ENCODE results near the gene LHX8.
"Not testable (repeated sequence)": the region's sequence is repeated elsewhere in the genome, so short reads cannot be mapped to it uniquely, and the experiment has no call there.

LHX8 gene

DNA sequence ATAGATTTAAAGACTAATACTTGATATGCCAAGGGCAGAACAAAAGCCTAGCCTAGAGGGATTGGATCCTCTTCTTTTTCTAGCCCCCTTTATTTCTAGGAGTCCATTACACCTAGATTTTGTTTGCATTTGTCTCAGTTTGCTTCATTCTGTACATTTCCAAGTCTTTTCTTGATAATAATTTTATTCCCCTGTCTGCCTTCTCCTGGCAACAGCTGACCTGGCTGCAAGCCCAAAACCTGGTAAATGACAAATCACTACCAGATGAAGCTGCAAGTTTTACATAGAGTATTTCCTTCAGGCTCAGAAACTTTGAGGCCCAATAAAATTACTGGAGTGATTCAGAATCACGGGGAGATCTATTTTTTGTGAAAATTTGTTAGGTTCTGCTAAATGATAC, 36.5 kb upstream of the LHX8 start:
- ATAC-seq: peak; percentile 90
- TF ChIP-seq TCF4 (CRISPR knock-in tag; IDR thresholded peaks at IDR 0.05; ENCODE audit: borderline replicate concordance): peak; percentile 71
- no peak for TF ChIP-seq BACH2 (CRISPR knock-in tag; IDR thresholded peaks at IDR 0.05; ENCODE audit: borderline replicate concordance)
- TF ChIP-seq TOX (CRISPR knock-in tag; IDR thresholded peaks at IDR 0.05; ENCODE audit: borderline replicate concordance): no peak

DNA sequence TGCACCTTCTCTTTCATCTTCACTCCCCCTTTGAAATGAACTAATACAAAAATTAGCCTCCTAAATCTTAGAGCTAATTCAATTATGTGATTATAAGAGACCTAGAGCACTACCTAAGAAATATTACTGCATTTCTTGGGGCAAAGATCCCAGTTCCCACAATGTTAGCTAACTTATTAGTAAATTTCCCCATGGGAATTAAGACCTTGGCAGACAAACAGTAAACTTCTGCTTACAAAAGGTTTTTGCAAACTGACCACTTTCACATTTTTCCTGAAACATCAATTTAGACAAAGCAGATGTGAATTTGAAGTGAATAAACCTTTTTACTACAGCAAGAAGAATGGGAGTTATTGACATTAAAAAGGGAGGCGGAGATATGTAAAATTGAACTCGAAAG, 34.6 kb upstream of the LHX8 start:
- no peak for ATAC-seq
- TF ChIP-seq CSDC2 (CRISPR knock-in tag; IDR thresholded peaks at IDR 0.05): no peak
- no peak for TF ChIP-seq ZC3H10 (CRISPR knock-in tag; IDR thresholded peaks at IDR 0.05)
- no peak for TF ChIP-seq OSR1 (CRISPR knock-in tag; IDR thresholded peaks at IDR 0.05)
- TF ChIP-seq, protein P1, sequence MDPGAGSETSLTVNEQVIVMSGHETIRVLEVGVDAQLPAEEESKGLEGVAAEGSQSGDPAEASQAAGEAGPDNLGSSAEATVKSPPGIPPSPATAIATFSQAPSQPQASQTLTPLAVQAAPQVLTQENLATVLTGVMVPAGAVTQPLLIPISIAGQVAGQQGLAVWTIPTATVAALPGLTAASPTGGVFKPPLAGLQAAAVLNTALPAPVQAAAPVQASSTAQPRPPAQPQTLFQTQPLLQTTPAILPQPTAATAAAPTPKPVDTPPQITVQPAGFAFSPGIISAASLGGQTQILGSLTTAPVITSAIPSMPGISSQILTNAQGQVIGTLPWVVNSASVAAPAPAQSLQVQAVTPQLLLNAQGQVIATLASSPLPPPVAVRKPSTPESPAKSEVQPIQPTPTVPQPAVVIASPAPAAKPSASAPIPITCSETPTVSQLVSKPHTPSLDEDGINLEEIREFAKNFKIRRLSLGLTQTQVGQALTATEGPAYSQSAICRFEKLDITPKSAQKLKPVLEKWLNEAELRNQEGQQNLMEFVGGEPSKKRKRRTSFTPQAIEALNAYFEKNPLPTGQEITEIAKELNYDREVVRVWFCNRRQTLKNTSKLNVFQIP (CRISPR knock-in tag; IDR thresholded peaks at IDR 0.05; ENCODE audit: borderline replicate concordance, low read depth): no peak
- TF ChIP-seq BACH2 (CRISPR knock-in tag; IDR thresholded peaks at IDR 0.05; ENCODE audit: borderline replicate concordance): no peak
- no peak for TF ChIP-seq ZNF8 (CRISPR knock-in tag; IDR thresholded peaks at IDR 0.05)
- TF ChIP-seq, protein P2, sequence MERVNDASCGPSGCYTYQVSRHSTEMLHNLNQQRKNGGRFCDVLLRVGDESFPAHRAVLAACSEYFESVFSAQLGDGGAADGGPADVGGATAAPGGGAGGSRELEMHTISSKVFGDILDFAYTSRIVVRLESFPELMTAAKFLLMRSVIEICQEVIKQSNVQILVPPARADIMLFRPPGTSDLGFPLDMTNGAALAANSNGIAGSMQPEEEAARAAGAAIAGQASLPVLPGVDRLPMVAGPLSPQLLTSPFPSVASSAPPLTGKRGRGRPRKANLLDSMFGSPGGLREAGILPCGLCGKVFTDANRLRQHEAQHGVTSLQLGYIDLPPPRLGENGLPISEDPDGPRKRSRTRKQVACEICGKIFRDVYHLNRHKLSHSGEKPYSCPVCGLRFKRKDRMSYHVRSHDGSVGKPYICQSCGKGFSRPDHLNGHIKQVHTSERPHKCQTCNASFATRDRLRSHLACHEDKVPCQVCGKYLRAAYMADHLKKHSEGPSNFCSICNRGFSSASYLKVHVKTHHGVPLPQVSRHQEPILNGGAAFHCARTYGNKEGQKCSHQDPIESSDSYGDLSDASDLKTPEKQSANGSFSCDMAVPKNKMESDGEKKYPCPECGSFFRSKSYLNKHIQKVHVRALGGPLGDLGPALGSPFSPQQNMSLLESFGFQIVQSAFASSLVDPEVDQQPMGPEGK (CRISPR knock-in tag; IDR thresholded peaks at IDR 0.05; ENCODE audit: borderline replicate concordance): no peak
- no peak for TF ChIP-seq RARB (CRISPR knock-in tag; IDR thresholded peaks at IDR 0.05)
- TF ChIP-seq TOX (CRISPR knock-in tag; IDR thresholded peaks at IDR 0.05; ENCODE audit: borderline replicate concordance): no peak
- TF ChIP-seq ARNTL (CRISPR knock-in tag; IDR thresholded peaks at IDR 0.05; ENCODE audit: borderline replicate concordance, low read depth): no peak
- TF ChIP-seq ZFP30 (CRISPR knock-in tag; IDR thresholded peaks at IDR 0.05): no peak
- TF ChIP-seq, protein P3, sequence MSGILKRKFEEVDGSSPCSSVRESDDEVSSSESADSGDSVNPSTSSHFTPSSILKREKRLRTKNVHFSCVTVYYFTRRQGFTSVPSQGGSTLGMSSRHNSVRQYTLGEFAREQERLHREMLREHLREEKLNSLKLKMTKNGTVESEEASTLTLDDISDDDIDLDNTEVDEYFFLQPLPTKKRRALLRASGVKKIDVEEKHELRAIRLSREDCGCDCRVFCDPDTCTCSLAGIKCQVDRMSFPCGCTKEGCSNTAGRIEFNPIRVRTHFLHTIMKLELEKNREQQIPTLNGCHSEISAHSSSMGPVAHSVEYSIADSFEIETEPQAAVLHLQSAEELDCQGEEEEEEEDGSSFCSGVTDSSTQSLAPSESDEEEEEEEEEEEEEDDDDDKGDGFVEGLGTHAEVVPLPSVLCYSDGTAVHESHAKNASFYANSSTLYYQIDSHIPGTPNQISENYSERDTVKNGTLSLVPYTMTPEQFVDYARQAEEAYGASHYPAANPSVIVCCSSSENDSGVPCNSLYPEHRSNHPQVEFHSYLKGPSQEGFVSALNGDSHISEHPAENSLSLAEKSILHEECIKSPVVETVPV (CRISPR knock-in tag; IDR thresholded peaks at IDR 0.05): no peak
- TF ChIP-seq ZNF70 (CRISPR knock-in tag; IDR thresholded peaks at IDR 0.05): no peak
- TF ChIP-seq ESRRG (CRISPR knock-in tag; IDR thresholded peaks at IDR 0.05): no peak
- no peak for TF ChIP-seq ISL1 (CRISPR knock-in tag; IDR thresholded peaks at IDR 0.05)
- no peak for TF ChIP-seq GLIS3 (CRISPR knock-in tag; IDR thresholded peaks at IDR 0.05)
- TF ChIP-seq ZFP3 (CRISPR knock-in tag; IDR thresholded peaks at IDR 0.05): no peak
- TF ChIP-seq ZNF565 (CRISPR knock-in tag; conservative IDR thresholded peaks at IDR 0.05; ENCODE audit: low read depth): no peak

DNA sequence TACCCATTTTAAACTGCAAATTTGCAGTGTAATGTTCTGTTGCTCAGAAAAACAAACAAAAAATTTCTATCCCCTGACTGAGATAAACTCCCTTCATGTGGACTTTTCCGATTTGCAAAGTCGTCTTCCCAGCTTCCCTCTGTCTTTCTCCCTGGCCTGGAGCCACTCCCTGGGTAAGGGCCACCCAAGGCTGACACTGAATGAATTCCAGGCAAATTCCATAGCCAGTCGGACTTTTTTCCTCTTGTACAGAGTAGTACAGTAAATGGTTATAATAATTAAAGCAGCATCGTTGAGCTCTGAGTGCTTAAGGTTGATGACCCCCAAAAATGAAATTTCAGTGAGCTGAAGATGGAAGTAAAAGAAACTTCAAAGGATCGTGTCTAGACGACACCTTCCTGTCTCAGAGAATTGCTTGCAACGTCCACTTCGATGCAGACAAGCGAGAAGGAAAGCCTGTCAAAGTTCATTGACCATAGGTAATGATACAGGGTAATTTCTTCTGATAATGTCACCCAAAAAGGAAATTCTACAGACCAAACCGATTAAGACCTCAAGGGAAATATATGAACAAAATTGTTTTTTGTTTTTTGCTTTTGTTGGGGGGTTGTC, 33.6 kb upstream of the LHX8 start:
- TF ChIP-seq ZNF8 (CRISPR knock-in tag; IDR thresholded peaks at IDR 0.05) (no peak), CSDC2 (CRISPR knock-in tag; IDR thresholded peaks at IDR 0.05) (no peak), OSR1 (CRISPR knock-in tag; IDR thresholded peaks at IDR 0.05) (no peak), ZNF565 (CRISPR knock-in tag; conservative IDR thresholded peaks at IDR 0.05; ENCODE audit: low read depth) (no peak), ESRRG (CRISPR knock-in tag; IDR thresholded peaks at IDR 0.05) (no peak), GLIS3 (CRISPR knock-in tag; IDR thresholded peaks at IDR 0.05) (no peak), ZNF70 (CRISPR knock-in tag; IDR thresholded peaks at IDR 0.05) (no peak), PPARA (CRISPR knock-in tag; IDR thresholded peaks at IDR 0.05; ENCODE audit: borderline replicate concordance) (no peak)
- TF ChIP-seq, protein P2 (CRISPR knock-in tag; IDR thresholded peaks at IDR 0.05; ENCODE audit: borderline replicate concordance): no peak
- no peak for ATAC-seq

DNA sequence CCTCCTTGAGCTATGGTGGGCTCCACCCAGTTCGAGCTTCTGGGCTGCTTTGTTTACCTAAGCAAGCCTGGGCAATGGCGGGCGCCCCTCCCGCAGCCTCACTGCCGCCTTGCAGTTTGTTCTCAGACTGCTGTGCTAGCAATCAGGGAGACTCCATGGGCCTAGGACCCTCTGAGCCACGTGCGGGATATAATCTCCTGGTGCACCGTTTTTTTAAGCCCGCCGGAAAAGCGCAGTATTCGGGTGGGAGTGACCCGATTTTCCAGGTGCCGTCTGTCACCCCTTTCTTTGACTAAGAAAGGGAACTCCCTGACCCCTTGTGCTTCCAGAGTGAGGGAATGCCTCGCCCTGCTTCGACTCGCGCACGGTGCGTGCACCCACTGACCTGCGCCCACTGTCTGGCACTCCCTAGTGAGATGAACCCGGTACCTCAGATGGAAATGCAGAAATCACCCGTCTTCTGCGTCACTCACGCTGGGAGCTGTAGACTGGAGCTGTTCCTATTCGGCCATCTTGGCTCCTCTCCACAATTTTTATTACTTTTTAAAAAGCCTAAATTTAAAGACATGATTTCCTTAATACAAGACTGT, 21.7 kb upstream of the LHX8 start:
- ATAC-seq: not testable (repeated sequence)
